ENCODE results near the gene MARCOL.
A peak's percentile ranks its signal among the peaks of the same experiment; 100 is the strongest.

Gene MARCOL

GRCh38 chr5:148238418-148238794 lies at the start of gene MARCOL:
TSS of gene MARCOL (plus strand) at chr5:148238525. CDS start at chr5:148238598, 73 bp downstream.
- no peak for DNase-seq (ENCODE audit: low read depth)
- H3K9me3 ChIP-seq (ENCODE audit: control insufficient read depth, low read length), result no peaks in the 10 kb centered on the region
- no peaks in the 10 kb centered on the region for H3K4me1 ChIP-seq (ENCODE audit: control insufficient read depth, insufficient read depth, low read length)
- H3K4me3 ChIP-seq (ENCODE audit: low read length), result no peak within 1 kb of the TSS
- H3K9ac ChIP-seq (ENCODE audit: low read length), result no peak within 1 kb of the TSS
- H3K27me3 ChIP-seq (replicated peaks; ENCODE audit: control insufficient read depth, insufficient read depth, low read length), result no peaks in the 10 kb centered on the region
- H3K36me3 ChIP-seq (ENCODE audit: control insufficient read depth, insufficient read depth, low read length, severe bottlenecking), result no peaks in the 10 kb centered on the region

GRCh38 chr5:148191010-148191409 lies 47.3 kb upstream of the MARCOL start:
- Histone ChIP-seq H3K4me3 (ENCODE audit: low read length) (no peak overlapping the region), H3K4me1 (ENCODE audit: control insufficient read depth, insufficient read depth, low read length) (peaks cover 17% of the 10 kb centered on the region), H3K9ac (ENCODE audit: low read length) (no peak overlapping the region), H3K9me3 (ENCODE audit: control insufficient read depth, low read length) (no peaks in the 10 kb centered on the region), H3K36me3 (ENCODE audit: control insufficient read depth, insufficient read depth, low read length, severe bottlenecking) (no peaks in the 10 kb centered on the region), H3K27me3 (replicated peaks; ENCODE audit: control insufficient read depth, insufficient read depth, low read length) (no peaks in the 10 kb centered on the region)
- DNase-seq (ENCODE audit: low read depth), result no peak

DNA sequence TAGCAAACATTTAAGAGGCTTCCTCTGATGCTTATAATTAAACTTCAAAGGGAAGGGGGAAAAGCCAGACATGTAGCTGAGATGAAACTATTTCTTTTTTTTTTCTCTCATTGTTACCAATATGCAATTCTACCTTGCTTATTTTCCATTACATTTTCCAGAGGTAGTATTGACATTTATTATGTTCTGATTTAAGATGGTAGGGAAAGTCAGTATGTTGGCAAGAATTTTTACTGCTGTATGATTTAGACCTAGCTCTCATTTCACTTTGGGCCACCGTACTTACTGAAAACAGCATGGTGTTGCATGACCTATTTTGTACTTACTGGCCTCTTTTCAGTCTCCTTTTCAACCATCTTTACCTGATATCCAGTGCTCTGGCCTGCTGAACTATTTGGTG lies 45.1 kb upstream of the MARCOL start:
- H3K4me3 ChIP-seq (ENCODE audit: low read length), result no peak overlapping the region
- no peaks in the 10 kb centered on the region for H3K36me3 ChIP-seq (ENCODE audit: control insufficient read depth, insufficient read depth, low read length, severe bottlenecking)
- no peak overlapping the region for H3K9ac ChIP-seq (ENCODE audit: low read length)
- H3K4me1 ChIP-seq (ENCODE audit: control insufficient read depth, insufficient read depth, low read length), result peaks cover 8% of the 10 kb centered on the region
- no peak for DNase-seq (ENCODE audit: low read depth)
- H3K27me3 ChIP-seq (replicated peaks; ENCODE audit: control insufficient read depth, insufficient read depth, low read length), result no peaks in the 10 kb centered on the region
- no peaks in the 10 kb centered on the region for H3K9me3 ChIP-seq (ENCODE audit: control insufficient read depth, low read length)

- H3K27me3 ChIP-seq (replicated peaks; ENCODE audit: control insufficient read depth, insufficient read depth, low read length), result no peaks in the 10 kb centered on the region
- H3K9ac ChIP-seq (ENCODE audit: low read length), result no peak overlapping the region
- no peaks in the 10 kb centered on the region for H3K9me3 ChIP-seq (ENCODE audit: control insufficient read depth, low read length)
- peaks cover 33% of the 10 kb centered on the region for H3K4me1 ChIP-seq (ENCODE audit: control insufficient read depth, insufficient read depth, low read length)
- H3K36me3 ChIP-seq (ENCODE audit: control insufficient read depth, insufficient read depth, low read length, severe bottlenecking), result no peaks in the 10 kb centered on the region
- no peak overlapping the region for H3K4me3 ChIP-seq (ENCODE audit: low read length)
- DNase-seq (ENCODE audit: low read depth), result no peak
Observed at GRCh38 chr5:148201151-148201550, 37.2 kb upstream of the MARCOL start.

DNA sequence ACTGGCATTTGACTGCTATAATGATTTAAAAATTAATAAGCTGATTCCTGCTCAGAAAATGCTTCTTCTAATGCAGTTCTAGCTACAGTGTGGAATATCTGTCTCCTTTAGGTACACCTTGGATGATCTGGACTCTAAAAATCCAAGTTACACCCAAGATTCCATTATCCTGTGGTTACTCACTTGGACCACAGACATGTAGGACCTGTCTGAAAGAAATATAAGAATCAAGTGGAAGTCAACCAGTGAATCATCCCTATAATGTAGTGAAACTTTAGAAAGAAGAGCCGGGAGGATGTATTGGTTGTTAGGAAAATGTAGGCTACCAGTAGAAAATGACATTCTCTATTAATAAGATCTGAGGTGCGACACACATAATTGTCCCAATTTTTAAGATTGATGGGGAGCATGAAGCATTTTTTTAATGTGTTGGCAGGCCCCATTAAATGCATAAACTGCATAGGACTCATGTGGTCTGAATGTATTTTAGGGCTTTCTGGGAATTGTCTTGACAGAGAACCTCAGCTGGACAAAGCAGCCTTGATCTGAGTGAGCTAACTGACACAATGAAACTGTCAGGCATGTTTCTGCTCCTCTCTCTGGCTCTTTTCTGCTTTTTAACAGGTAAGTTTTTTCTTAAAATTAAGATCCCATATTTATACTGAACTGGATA lies 35.7 kb upstream of the MARCOL start, which contains the start of gene SPINK6:
TSS of gene SPINK6 (plus strand) at position 512 of the 673 bp plus-strand sequence. CDS start at position 567, 55 bp downstream.
- Histone ChIP-seq H3K36me3 (ENCODE audit: control insufficient read depth, insufficient read depth, low read length, severe bottlenecking) (no peaks in the 10 kb centered on the region), H3K4me1 (ENCODE audit: control insufficient read depth, insufficient read depth, low read length) (peaks cover 48% of the 10 kb centered on the region), H3K4me3 (ENCODE audit: low read length) (no peak within 1 kb of the TSS), H3K9ac (ENCODE audit: low read length) (no peak within 1 kb of the TSS), H3K9me3 (ENCODE audit: control insufficient read depth, low read length) (no peaks in the 10 kb centered on the region), H3K27me3 (replicated peaks; ENCODE audit: control insufficient read depth, insufficient read depth, low read length) (no peaks in the 10 kb centered on the region)
- no peak for DNase-seq (ENCODE audit: low read depth)

- no peaks in the 10 kb centered on the region for H3K36me3 ChIP-seq (ENCODE audit: control insufficient read depth, insufficient read depth, low read length, severe bottlenecking)
- no peaks in the 10 kb centered on the region for H3K9me3 ChIP-seq (ENCODE audit: control insufficient read depth, low read length)
- DNase-seq (ENCODE audit: low read depth), result peak; percentile 1
- H3K4me1 ChIP-seq (ENCODE audit: control insufficient read depth, insufficient read depth, low read length), result peaks cover 55% of the 10 kb centered on the region
- H3K27me3 ChIP-seq (replicated peaks; ENCODE audit: control insufficient read depth, insufficient read depth, low read length), result no peaks in the 10 kb centered on the region
- peak overlapping the region; percentile 52 for H3K4me3 ChIP-seq (ENCODE audit: low read length)
- peak overlapping the region; percentile 67 for H3K9ac ChIP-seq (ENCODE audit: low read length)
Observed at GRCh38 chr5:148205044-148205806, 33.1 kb upstream of the MARCOL start.

GRCh38 chr5:148205865-148206264 lies 32.5 kb upstream of the MARCOL start:
- Histone ChIP-seq H3K27me3 (replicated peaks; ENCODE audit: control insufficient read depth, insufficient read depth, low read length) (no peaks in the 10 kb centered on the region), H3K9me3 (ENCODE audit: control insufficient read depth, low read length) (no peaks in the 10 kb centered on the region), H3K36me3 (ENCODE audit: control insufficient read depth, insufficient read depth, low read length, severe bottlenecking) (no peaks in the 10 kb centered on the region), H3K4me1 (ENCODE audit: control insufficient read depth, insufficient read depth, low read length) (peaks cover 55% of the 10 kb centered on the region), H3K4me3 (ENCODE audit: low read length) (peak overlapping the region; percentile 52), H3K9ac (ENCODE audit: low read length) (peak overlapping the region; percentile 67)
- no peak for DNase-seq (ENCODE audit: low read depth)

DNA sequence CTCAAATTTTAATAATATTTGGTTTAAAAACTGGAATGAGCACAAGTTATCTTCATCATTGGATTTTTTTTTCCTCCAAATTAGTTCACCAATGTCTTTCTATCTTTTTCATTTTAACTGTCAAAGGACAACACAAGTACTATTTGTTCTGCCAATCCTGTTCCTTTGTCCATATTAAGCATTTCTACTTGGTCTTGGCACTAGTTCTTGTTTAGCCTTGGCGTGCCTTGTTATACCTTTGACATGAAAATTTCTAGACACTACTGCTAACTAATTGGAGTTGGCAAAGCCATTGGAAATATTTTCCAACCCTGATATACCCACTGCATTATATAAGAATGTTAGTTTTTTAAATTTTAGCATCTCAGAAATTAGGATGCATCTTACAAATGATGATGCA lies 31.7 kb upstream of the MARCOL start:
- peak overlapping the region; percentile 67 for H3K9ac ChIP-seq (ENCODE audit: low read length)
- DNase-seq (ENCODE audit: low read depth), result no peak

GRCh38 chr5:148208226-148208625 lies 30.1 kb upstream of the MARCOL start:
- Histone ChIP-seq H3K4me1 (ENCODE audit: control insufficient read depth, insufficient read depth, low read length) (peaks cover 55% of the 10 kb centered on the region), H3K27me3 (replicated peaks; ENCODE audit: control insufficient read depth, insufficient read depth, low read length) (no peaks in the 10 kb centered on the region), H3K9ac (ENCODE audit: low read length) (no peak overlapping the region), H3K4me3 (ENCODE audit: low read length) (no peak overlapping the region), H3K9me3 (ENCODE audit: control insufficient read depth, low read length) (no peaks in the 10 kb centered on the region), H3K36me3 (ENCODE audit: control insufficient read depth, insufficient read depth, low read length, severe bottlenecking) (no peaks in the 10 kb centered on the region)
- peak; percentile 2 for DNase-seq (ENCODE audit: low read depth)

More for the DNA sequence above, 31.7 kb upstream of the MARCOL start:
- no peak overlapping the region for H3K4me3 ChIP-seq (ENCODE audit: low read length)
- no peaks in the 10 kb centered on the region for H3K9me3 ChIP-seq (ENCODE audit: control insufficient read depth, low read length)
- H3K4me1 ChIP-seq (ENCODE audit: control insufficient read depth, insufficient read depth, low read length), result peaks cover 55% of the 10 kb centered on the region
- no peaks in the 10 kb centered on the region for H3K36me3 ChIP-seq (ENCODE audit: control insufficient read depth, insufficient read depth, low read length, severe bottlenecking)
- no peaks in the 10 kb centered on the region for H3K27me3 ChIP-seq (replicated peaks; ENCODE audit: control insufficient read depth, insufficient read depth, low read length)

GRCh38 chr5:148209151-148209770 lies 29.1 kb upstream of the MARCOL start:
- Histone ChIP-seq H3K9me3 (ENCODE audit: control insufficient read depth, low read length) (no peaks in the 10 kb centered on the region), H3K36me3 (ENCODE audit: control insufficient read depth, insufficient read depth, low read length, severe bottlenecking) (no peaks in the 10 kb centered on the region), H3K4me3 (ENCODE audit: low read length) (no peak overlapping the region), H3K27me3 (replicated peaks; ENCODE audit: control insufficient read depth, insufficient read depth, low read length) (no peaks in the 10 kb centered on the region), H3K4me1 (ENCODE audit: control insufficient read depth, insufficient read depth, low read length) (peaks cover 49% of the 10 kb centered on the region), H3K9ac (ENCODE audit: low read length) (no peak overlapping the region)
- no peak for DNase-seq (ENCODE audit: low read depth)

DNA sequence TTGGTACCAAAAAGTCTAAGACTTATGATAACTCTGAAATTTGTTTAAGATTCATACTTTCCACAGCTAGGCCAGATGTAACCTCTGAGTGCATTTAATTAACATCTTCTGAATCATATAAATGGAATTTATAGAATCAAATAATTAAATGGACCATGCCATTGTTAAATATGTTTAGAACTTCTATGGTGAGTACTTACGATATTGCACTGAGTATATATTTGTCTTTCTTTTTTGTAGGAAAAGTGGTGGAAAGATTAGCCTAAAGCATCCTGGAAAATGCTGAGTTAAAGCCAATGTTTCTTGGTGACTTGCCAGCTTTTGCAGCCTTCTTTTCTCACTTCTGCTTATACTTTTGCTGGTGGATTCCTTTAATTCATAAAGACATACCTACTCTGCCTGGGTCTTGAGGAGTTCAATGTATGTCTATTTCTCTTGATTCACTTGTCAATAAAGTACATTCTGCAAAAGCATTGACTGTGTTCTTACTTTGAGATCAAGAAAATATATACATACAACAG lies 23.6 kb upstream of the MARCOL start:
- Histone ChIP-seq H3K4me3 (ENCODE audit: low read length) (no peak overlapping the region), H3K27me3 (replicated peaks; ENCODE audit: control insufficient read depth, insufficient read depth, low read length) (no peaks in the 10 kb centered on the region), H3K9ac (ENCODE audit: low read length) (no peak overlapping the region), H3K4me1 (ENCODE audit: control insufficient read depth, insufficient read depth, low read length) (no peaks in the 10 kb centered on the region), H3K36me3 (ENCODE audit: control insufficient read depth, insufficient read depth, low read length, severe bottlenecking) (no peaks in the 10 kb centered on the region), H3K9me3 (ENCODE audit: control insufficient read depth, low read length) (no peaks in the 10 kb centered on the region)
- DNase-seq (ENCODE audit: low read depth), result no peak

Data from adipocyte (in vitro differentiated cells).